ENCODE results near the gene ILKAP.

Gene ILKAP

GRCh38 chr2:238149841-238150572 lies 53.5 kb downstream of the ILKAP start:
- DNase-seq: no peak

- no peak for DNase-seq
Observed at GRCh38 chr2:238148981-238149380, 54.5 kb downstream of the ILKAP start.

GRCh38 chr2:238146884-238147544 lies 56.5 kb downstream of the ILKAP start:
- DNase-seq: no peak

GRCh38 chr2:238145851-238146250 lies 57.6 kb downstream of the ILKAP start:
- DNase-seq: no peak

GRCh38 chr2:238145046-238145445 lies 58.4 kb downstream of the ILKAP start:
- no peak for DNase-seq

GRCh38 chr2:238144262-238144661 lies 59.2 kb downstream of the ILKAP start:
- DNase-seq: no peak

- no peak for DNase-seq
Observed at GRCh38 chr2:238143239-238143951, 60.1 kb downstream of the ILKAP start.

GRCh38 chr2:238142382-238143205 lies 60.9 kb downstream of the ILKAP start:
- no peak for DNase-seq

GRCh38 chr2:238141541-238142318 lies 61.8 kb downstream of the ILKAP start:
- no peak for DNase-seq

GRCh38 chr2:238140721-238141540 lies 62.6 kb downstream of the ILKAP start:
- DNase-seq: no peak

- DNase-seq: no peak
Observed at GRCh38 chr2:238140040-238140439, 63.5 kb downstream of the ILKAP start.

GRCh38 chr2:238139196-238140039 lies 64.1 kb downstream of the ILKAP start:
- DNase-seq: no peak

GRCh38 chr2:238138331-238139195 lies 64.9 kb downstream of the ILKAP start, which contains the start of gene KLHL30:
KLHL30 (plus strand) TSS chr2:238138668; CDS start chr2:238140755, 2,087 bp downstream.
- no peak for DNase-seq

- DNase-seq: no peak
Observed at GRCh38 chr2:238137885-238138284, 65.6 kb downstream of the ILKAP start.

- no peak for DNase-seq
Observed at GRCh38 chr2:238136820-238137537, 66.5 kb downstream of the ILKAP start.

GRCh38 chr2:238135601-238136150 lies 67.8 kb downstream of the ILKAP start:
- DNase-seq: no peak

GRCh38 chr2:238134393-238134785 lies 69.1 kb downstream of the ILKAP start:
- no peak for DNase-seq

All from NCI-H1694 treated with DMSO at 0.1 percent for 48 hours (cell line).